CD4-positive, alpha-beta T cell treated with Interleukin-17A for 1 hour (primary cell): ENCODE data around the gene SMPD3.

ENCODE experiments used
- DNase-seq: peaks from one replicate; pipeline ENCODE4 v3.0.0-alpha.2; 2020

The SMPD3 gene

DNA sequence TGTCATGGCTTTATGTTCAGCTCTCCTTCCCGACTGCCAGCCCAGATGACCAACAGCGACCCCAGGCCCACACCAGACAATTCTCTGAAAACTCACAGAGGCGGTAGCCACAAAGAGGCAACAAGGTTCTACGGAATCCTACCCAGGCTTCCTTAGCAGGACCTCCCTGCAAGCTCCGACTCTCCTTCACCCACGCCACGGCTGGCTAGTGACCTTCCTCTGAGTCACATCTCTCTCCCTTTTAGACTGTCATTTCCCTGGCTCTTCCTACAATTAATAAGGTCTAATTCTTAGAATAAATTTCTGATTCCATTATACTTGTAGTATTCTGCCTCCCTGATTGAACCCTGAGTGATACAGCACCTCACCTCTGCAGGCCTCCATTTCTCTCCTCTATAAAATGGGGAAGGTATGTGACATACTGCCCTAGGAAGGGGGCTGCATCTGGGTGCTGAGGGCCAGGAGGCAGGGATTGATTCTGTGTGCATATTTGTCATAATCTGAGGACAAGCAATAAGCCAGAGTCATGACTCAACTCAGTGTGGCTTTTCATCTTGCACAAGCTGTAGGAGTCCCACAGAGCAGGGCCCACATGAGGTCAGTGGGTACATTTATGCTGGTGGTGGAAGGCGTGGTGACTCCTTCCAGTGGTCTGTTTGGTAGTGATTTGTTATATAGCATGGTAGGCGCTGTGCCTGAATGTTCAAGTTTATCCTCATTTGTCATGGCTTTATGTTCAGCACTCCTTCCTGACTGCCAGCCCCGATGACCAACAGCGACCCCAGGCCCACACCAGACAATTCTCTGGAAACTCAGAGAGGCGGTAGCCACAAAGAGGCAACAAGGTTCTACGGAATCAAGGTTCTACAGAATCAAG is 46.2 kb downstream of the SMPD3 start:
- DNase-seq: no peak

- DNase-seq: no peak
Observed at GRCh38 chr16:68400924-68401460, 47.3 kb downstream of the SMPD3 start.

DNA sequence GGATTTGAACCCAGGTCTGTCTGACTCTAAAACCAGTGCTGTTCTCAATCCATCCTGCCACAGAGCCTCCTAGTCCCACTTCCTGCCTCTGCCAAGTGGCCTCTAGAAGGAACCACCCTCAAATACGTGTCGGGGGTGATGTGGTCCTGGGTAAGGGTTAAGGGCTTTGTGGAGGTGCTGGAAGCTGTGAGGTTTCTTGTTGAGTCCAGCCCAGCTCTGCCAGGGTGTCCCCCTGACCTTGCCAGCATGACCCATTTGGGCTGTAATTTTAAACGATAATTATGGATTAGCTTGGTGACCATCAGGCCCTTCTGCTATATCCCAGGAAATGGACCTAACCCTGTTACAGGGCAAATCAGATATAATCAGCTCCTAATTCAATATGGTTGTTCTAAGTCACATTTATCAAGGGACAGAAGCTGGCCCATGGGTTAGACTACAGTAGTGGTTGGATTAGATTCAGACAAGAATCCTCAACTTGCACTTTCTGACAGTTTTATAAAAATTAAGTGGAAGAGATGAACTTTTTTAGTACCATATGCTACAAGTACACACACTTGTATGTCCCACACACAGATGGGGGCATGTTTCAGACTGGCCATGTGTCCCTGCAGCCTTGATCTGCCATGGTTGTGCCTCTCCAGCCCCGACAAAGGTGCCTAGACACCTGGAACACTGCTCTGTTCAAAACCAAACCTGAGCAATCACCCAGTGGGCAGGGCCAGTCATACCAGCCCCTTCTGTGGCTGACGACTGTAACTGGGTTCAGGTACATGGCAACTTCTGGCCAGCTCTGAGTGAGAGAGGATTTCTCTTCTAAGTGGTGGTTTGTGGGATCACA is 48.0 kb downstream of the SMPD3 start:
- DNase-seq: no peak

GRCh38 chr16:68399456-68399855 is 48.9 kb downstream of the SMPD3 start:
- no peak for DNase-seq

- no peak for DNase-seq
Observed at GRCh38 chr16:68397710-68398201, 50.6 kb downstream of the SMPD3 start.

- peak; percentile 74 for DNase-seq
Observed at GRCh38 chr16:68396481-68396880, 51.8 kb downstream of the SMPD3 start.

- no peak for DNase-seq
Observed at GRCh38 chr16:68395815-68396214, 52.5 kb downstream of the SMPD3 start.

DNA sequence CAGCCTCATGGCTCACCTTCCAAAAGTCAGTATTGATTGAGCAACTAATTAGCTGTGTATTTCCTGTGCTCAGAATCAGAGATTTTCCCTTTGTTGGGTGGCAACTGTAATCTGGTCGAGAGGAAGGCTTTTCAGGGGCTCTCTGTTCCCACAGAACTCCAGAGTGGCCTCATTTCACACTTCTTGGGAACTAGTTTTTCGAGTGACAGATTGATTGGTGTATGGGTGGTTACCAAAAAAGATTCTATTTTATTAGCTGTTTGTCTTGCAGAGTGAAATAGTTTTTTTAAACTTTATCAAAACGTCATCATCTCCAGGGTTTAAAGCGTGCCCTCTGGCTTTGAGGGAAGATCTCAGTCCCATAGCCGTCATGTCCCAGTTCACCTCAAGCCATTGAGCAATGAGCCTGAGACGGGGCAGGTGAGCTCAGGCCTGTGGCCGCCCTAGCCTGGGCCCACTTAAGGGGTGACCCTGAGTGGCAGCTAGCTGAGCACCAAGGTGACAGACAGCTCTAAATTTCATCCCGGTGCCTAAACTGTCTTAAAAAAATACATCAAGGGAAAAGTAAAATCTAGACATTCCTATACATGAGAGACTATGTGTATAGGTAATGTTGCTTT is 53.0 kb downstream of the SMPD3 start:
- no peak for DNase-seq

DNA sequence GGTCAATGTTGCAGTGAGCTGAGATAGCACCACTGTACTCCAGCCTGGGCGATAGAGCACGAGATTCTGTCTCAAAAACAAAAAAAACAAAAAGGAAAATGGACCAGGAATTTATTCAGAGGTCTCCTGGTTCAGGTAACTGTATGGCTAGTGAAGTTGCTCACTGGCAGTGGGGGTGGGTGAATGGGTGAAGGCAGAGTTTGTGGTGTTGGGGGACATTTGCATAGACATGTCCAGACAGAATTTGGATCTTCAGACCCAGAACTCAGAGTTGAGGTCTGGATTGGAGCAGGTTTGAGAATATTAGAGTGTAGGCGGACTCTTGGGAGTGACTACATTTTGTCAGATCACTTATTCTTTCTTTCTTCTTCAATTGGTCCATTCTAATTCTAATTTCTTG is 55.0 kb downstream of the SMPD3 start:
- no peak for DNase-seq

GRCh38 chr16:68389750-68390371 is 58.4 kb downstream of the SMPD3 start:
- DNase-seq: no peak

DNA sequence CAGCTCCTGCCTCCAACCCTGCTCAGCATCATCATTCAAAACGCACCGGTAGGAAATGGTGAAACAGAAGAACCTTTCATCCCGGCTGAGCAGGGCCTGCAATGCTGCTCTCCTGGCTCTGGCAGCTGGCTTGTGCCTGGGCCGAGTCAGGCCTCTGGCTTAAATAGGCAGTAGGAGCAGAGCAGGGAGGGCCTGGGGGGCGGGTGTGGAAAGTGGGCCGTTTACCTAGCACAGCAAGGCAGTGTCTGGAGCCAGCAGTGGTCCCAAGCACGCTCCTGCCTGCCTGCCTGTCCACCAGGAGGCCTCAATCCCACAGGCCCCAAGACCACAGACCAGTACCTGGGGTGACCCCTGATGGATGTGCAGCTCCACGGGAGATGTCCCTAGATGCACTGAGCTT is 59.3 kb downstream of the SMPD3 start:
- DNase-seq: no peak

DNA sequence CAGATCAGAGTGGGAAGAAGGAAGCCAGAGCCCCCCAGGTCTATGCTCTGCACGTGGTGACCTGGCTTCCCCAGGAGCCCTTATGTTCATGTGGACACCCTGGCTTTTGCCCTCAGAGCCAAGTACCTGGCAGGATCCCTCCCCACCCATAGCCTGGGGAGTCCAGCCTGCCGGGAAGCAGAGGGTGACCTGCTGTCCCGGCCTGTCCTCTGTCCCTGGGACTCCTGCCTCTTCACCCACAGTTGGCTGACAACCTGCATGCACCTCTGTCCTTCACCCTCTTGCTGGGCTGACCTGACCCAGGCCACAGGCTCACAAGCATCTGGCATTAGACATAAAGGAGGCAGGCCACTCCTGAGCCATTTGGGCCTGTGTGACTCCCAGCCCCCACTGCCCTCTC is 60.2 kb downstream of the SMPD3 start:
- DNase-seq: no peak

DNA sequence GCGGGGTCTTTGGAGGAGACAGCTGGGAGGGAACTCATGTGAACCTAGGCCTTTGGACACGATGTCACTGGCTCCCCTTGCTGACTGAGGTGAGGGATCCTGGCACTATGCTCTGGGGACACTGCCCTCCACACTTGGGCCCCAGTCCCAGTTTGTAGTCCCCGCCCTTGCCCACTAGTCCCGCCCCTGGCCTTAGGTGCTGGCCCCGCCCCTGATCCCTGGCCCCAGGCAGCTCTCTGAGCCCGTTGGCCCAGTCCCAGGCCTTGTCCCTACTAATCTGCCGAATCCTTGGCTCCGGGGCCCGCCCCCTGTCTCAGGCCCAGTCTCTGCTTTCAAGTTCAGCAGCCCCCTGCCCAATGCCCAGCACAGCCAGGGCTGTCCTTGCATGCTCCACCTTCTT is 61.0 kb downstream of the SMPD3 start:
- DNase-seq: no peak

DNA sequence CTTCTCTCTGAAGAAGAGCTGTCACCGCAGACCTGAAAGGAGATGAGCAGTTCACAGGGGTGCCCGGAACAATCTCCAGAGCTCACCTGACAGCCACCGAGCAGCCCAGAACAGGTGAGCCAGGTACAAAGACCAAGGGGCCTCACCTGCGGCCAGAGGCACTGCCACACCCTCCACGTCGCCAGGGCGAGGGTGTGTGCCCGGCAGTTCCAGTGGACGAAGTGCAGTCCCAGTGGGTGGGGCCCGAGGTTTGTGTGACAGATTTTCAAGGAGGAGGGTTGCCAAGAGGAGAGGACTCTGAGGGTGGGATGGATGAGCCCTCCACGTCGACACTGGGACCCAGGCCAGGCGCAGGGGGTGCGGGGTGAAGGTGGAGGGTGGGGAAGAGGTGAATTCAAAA is 61.7 kb downstream of the SMPD3 start:
- no peak for DNase-seq

GRCh38 chr16:68385371-68385770 is 62.9 kb downstream of the SMPD3 start:
- DNase-seq: no peak

DNA sequence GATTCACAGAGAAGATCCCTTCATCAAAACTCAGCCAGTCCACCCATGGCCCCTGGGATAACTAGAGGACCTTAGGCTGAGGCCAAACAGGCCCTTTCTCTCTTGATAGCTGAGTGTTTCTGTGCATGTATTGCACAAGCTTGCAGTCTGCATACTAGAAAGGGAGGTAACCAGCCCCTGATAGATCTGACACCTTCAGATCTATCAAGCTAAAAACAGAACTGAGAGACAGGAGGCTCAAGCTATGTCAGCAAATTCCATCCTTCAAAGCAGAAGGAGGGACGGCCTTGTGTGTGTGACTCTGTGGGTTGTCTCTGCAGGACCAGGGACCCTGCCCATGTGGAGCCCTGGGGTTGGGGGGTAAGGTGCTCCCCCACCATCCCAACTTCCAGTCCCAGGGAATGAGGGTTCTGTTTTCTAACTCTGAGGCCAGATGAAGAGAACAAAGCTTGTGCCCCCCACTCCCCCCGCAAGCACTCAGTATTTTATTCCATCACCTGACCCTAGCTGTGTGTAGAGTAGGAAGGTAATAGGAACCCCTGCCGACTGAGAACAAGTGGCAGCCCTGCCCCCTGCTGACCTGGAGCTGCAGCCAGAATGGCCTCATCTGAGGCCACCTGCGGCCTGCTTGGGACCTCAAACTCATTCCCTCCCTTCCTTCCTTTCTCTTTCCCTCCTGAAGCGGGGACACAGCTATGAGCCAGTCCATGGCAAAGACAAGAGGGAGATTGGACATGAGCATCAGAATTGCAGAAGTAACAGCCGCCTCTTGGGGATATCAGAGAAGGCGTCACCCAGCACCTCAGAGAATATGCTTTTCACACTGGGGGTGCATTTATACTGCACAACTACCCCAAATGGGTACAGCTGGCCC is 63.8 kb downstream of the SMPD3 start:
- DNase-seq: no peak

DNA sequence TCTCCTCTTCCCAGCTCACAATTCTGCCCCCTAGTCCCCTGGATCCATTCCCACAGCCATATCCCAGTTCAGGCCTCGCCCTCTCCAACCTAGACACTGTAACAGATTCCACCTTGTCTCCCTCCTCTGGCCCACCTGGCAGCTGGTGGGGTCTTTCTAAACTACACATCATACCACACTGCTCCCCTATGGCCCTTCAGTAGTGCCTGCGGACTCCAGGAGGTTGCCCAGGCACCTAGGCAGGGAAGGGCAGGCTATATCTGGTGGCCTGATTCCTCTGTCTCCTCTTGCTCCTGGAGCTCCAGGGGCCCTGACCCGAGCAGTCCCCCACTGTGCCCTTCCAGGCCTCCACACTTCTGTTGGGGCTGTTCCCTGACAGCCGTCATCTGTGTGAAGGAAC is 64.5 kb downstream of the SMPD3 start:
- DNase-seq: no peak

DNA sequence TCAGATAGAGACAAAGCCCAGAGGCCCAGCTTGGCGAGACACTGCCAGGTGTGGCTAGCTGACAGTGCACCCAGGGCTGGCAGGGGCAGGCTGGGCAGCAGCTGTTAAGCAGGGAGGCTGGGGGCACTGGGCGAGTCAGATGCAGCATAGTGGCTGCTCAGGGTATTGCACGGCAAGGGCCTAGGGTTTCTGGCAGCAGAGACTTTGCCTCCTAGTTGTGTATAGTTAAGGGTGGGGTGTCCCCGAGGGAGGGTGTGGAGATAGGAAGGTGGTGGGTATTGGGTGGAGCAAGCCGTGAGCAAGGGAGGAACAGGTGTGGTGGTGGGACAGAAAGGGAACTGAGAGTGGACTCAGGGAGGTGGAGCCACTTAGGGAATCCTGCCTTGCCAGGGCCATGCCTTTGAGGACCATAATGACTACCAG is 66.0 kb downstream of the SMPD3 start:
- DNase-seq: no peak

DNA sequence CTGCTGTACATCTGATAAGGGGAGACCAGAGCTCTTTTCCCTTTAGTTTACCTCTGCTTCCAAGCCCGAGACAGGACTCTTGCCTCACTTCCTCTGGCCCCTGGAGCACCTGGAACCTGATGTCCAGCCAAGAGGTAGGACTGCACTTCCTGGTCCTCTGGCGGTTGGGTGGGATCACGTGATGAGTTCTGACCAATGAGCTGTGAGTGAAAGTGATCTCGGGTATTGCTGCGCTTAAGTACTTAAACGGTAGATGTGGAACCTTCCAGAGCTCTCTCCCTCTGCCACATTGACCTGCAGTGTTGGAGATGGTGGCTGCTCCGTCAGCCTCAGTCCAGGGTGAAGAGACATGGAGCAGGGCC is 67.0 kb downstream of the SMPD3 start:
- DNase-seq: no peak

DNA sequence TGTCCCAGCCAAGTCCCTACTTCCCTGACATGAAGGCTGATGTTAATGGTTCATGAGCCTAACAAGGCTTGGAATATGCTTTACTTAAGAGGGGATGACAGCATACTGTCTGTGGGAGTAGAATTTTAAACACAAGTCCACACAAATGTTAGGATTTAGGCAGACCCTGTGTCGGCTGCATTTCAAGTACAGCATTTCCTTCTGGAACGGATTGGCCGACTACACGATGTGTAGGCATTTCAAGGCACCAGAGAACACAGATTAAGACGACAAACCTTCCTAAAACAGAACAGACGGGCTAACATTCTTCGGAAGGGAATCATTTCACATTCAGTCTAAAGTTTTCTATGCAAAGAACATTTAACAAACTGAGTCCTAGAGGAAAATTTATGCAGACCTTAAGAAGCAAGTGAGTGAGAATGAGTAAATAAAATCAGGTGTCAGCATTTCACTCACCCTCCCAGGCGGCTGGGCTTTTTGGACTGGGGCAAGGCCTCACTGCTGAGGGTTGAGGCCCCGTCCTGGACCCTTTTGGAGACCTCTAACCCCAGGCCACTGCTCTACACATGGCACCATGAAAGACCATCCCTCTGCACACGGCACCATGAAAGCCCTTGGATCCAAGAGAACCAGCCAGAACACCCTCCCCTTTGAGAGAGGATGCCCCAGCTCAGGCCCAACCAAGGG is 67.5 kb downstream of the SMPD3 start:
- DNase-seq: no peak

GRCh38 chr16:68380348-68380670 is 68.0 kb downstream of the SMPD3 start:
- DNase-seq: no peak
